Liver (tissue), 9 donors: ENCODE data around the gene MEOX1. TPM values are rescaled to one million over a fixed set of nuclear protein-coding genes. Genes with fewer than 3 reads are reported as not detected.
A peak's percentile ranks its signal among the peaks of the same experiment; 100 is the strongest.

Experiments
- DNase-seq: peaks from one replicate; pipeline ENCODE4 v3.0.0-alpha.2; 2017; ENCODE audit warnings: low spot score
- H3K27ac ChIP-seq, 2 donors: one replicate each; pipeline ENCODE4 v1.7.0; 2013; ENCODE audit warnings: inconsistent platforms in 2 of 2, low read length in 2 of 2, control low read depth in 1 of 2, low read depth in 1 of 2, mild to moderate bottlenecking in 1 of 2
- H3K27me3 ChIP-seq, 4 donors: one replicate each; pipeline versions ENCODE4 v1.6.1 to v1.7.0; 2013; ENCODE audit warnings: low read length in 3 of 4, inconsistent platforms in 1 of 4, mild to moderate bottlenecking in 1 of 4, moderate library complexity in 1 of 4; ENCODE audit not compliant: control insufficient read depth in 4 of 4, insufficient read depth in 4 of 4
- H3K36me3 ChIP-seq, 4 donors: one replicate each; pipeline versions ENCODE4 v1.6.1 to v1.7.0; 2013; ENCODE audit warnings: low read length in 3 of 4, mild to moderate bottlenecking in 3 of 4, low read depth in 1 of 4, moderate library complexity in 1 of 4; ENCODE audit not compliant: control insufficient read depth in 4 of 4, insufficient read depth in 3 of 4
- H3K4me1 ChIP-seq, 4 donors: one replicate each; pipeline versions ENCODE4 v1.6.1 to v1.7.0; 2013; ENCODE audit warnings: low read length in 3 of 4, mild to moderate bottlenecking in 3 of 4, moderate library complexity in 1 of 4; ENCODE audit not compliant: control insufficient read depth in 4 of 4, insufficient read depth in 4 of 4
- H3K4me3 ChIP-seq, 3 donors: one replicate each; pipeline versions ENCODE4 v1.6.1 to v1.7.0; 2013; ENCODE audit warnings: low read length in 3 of 3, control low read depth in 1 of 3, low read depth in 1 of 3, mild to moderate bottlenecking in 1 of 3
- H3K9ac ChIP-seq, 2 donors: one replicate each; pipeline ENCODE4 v1.7.0; 2013; ENCODE audit warnings: low read length in 2 of 2, mild to moderate bottlenecking in 2 of 2, moderate library complexity in 2 of 2, control low read depth in 1 of 2, low read depth in 1 of 2
- H3K9me3 ChIP-seq, 4 donors: one replicate each; pipeline versions ENCODE4 v1.6.1 to v1.7.0; 2013; ENCODE audit warnings: low read length in 3 of 4; ENCODE audit not compliant: control insufficient read depth in 4 of 4
- CTCF ChIP-seq: fragments of 150-350 bp; IDR thresholded peaks from 2 replicates; pipeline ENCODE4 v1.5.1; 2017; ENCODE audit warnings: improper control_type of control experiment, low read depth, low read length; ENCODE audit not compliant: missing input control
- EGR1 ChIP-seq, 2 donors: IDR thresholded peaks; 2 replicates each; pipeline ENCODE4 v1.6.1; 2016 to 2018; ENCODE audit warnings: antibody characterized with exemption in 2 of 2, low read depth in 2 of 2
- FOXA1 ChIP-seq: IDR thresholded peaks from 2 replicates; pipeline ENCODE4 v1.6.1; 2016; ENCODE audit warnings: antibody characterized with exemption
- FOXA2 ChIP-seq: IDR thresholded peaks from 2 replicates; pipeline ENCODE4 v1.6.1; 2016; ENCODE audit warnings: antibody characterized with exemption
- GABPA ChIP-seq, 2 donors: IDR thresholded peaks in 1 of 2; conservative IDR thresholded peaks in 1 of 2; 2 replicates each; pipeline ENCODE4 v1.6.1; 2016; ENCODE audit warnings: antibody characterized with exemption in 2 of 2, mild to moderate bottlenecking in 1 of 2, moderate library complexity in 1 of 2
- HNF4A ChIP-seq, 2 donors: conservative IDR thresholded peaks; 2 replicates each; pipeline ENCODE4 v1.6.1; 2016; ENCODE audit warnings: antibody characterized with exemption in 2 of 2, mild to moderate bottlenecking in 2 of 2
- HNF4G ChIP-seq: IDR thresholded peaks from 2 replicates; pipeline ENCODE4 v1.6.1; 2016; ENCODE audit warnings: antibody characterized with exemption
- JUND ChIP-seq, 2 donors: IDR thresholded peaks; 2 replicates each; pipeline ENCODE4 v1.6.1; 2016; ENCODE audit warnings: antibody characterized with exemption in 2 of 2
- MAX ChIP-seq: IDR thresholded peaks from 2 replicates; pipeline ENCODE4 v1.6.1; 2016; ENCODE audit warnings: antibody characterized with exemption
- NR2F2 ChIP-seq: IDR thresholded peaks from 2 replicates; pipeline ENCODE4 v1.6.1; 2016; ENCODE audit warnings: antibody characterized with exemption
- RAD21 ChIP-seq, 2 donors: IDR thresholded peaks; 2 replicates each; pipeline ENCODE4 v1.6.1; 2016; ENCODE audit warnings: antibody characterized with exemption in 2 of 2, mild to moderate bottlenecking in 2 of 2
- REST ChIP-seq: IDR thresholded peaks from 2 replicates; pipeline ENCODE4 v1.6.1; 2016; ENCODE audit warnings: antibody characterized with exemption, mild to moderate bottlenecking
- RXRA ChIP-seq, 2 donors: IDR thresholded peaks; 2 replicates each; pipeline ENCODE4 v1.6.1; 2017 to 2018; ENCODE audit warnings: antibody characterized with exemption in 2 of 2, mild to moderate bottlenecking in 1 of 2
- SP1 ChIP-seq: IDR thresholded peaks from 2 replicates; pipeline ENCODE4 v1.6.1; 2018; ENCODE audit warnings: antibody characterized with exemption, mild to moderate bottlenecking
- TAF1 ChIP-seq: conservative IDR thresholded peaks from 2 replicates; pipeline ENCODE4 v1.6.1; 2016; ENCODE audit warnings: antibody characterized with exemption, mild to moderate bottlenecking
- YY1 ChIP-seq: IDR thresholded peaks from 2 replicates; pipeline ENCODE4 v1.6.1; 2016; ENCODE audit warnings: antibody characterized with exemption, mild to moderate bottlenecking
- WGBS: extraction: QIAGEN DNeasy Blood & Tissue Kit; methylation state at CpG from one replicate; pipeline ENCODE4 v1.1.7; 2013; 5-methylcytosine and 5-hydroxymethylcytosine counted together
- polyA plus RNA-seq, 2 donors: library from polyadenylated mRNA; stranded (reverse) in 1 of 2; unstranded in 1 of 2; fragments of 200-250 nt in 1 of 2; fragments of >200 nt in 1 of 2; fragmentation: Nextera tagmentation in 1 of 2; extraction: Ambion mirVana in 1 of 2; gene quantifications; one replicate each; pipeline versions ENCODE4 v1.2.1 to v1.2.3, GENCODE V29; 2013 to 2015
- total RNA-seq, 2 donors: library from RNA; depleted of rRNA; stranded (reverse); fragments of >200 nt; gene quantifications; one replicate each; pipeline ENCODE4 v1.2.3, GENCODE V29; 2014
- TF ChIP-seq, protein P1 (sequence below): IDR thresholded peaks from 2 replicates; pipeline ENCODE4 v1.6.1; 2016; ENCODE audit warnings: antibody characterized with exemption
- TF ChIP-seq, protein P2 (sequence below): IDR thresholded peaks from 2 replicates; pipeline ENCODE4 v1.6.1; 2016; ENCODE audit warnings: antibody characterized with exemption
- donor health status: healthy.
- donor health status: healthy.
- donor health status: healthy.
- donor health status: healthy.
- donor health status: healthy.

The MEOX1 gene
- total and polyA plus RNA-seq, 4 donors: 0.05 to 0.33 TPM; not detected in 2

GRCh38 chr17:43673516-43674323 is 12.0 kb upstream of the MEOX1 start:
- no peaks in the 10 kb centered on the region for H3K27me3 ChIP-seq
- H3K9me3 ChIP-seq: no peaks in the 10 kb centered on the region

GRCh38 chr17:43671755-43672519 is 10.2 kb upstream of the MEOX1 start:
- H3K27ac ChIP-seq: no peak overlapping the region
- no peak for TF ChIP-seq FOXA2
- TF ChIP-seq EGR1 (IDR thresholded peaks at IDR 0.05; ENCODE audit: low read depth in 2 of 2): no peak
- TF ChIP-seq SP1: no peak
- no peak for TF ChIP-seq YY1
- no peak for TF ChIP-seq FOXA1
- no peak for TF ChIP-seq RXRA (IDR thresholded peaks at IDR 0.05)
- no peak for TF ChIP-seq TAF1
- no peak for TF ChIP-seq HNF4A (conservative IDR thresholded peaks at IDR 0.05)
- TF ChIP-seq GABPA (IDR thresholded peaks at IDR 0.05 in 1 of 2, conservative IDR thresholded peaks at IDR 0.05 in 1 of 2): no peak
- TF ChIP-seq, protein P1, sequence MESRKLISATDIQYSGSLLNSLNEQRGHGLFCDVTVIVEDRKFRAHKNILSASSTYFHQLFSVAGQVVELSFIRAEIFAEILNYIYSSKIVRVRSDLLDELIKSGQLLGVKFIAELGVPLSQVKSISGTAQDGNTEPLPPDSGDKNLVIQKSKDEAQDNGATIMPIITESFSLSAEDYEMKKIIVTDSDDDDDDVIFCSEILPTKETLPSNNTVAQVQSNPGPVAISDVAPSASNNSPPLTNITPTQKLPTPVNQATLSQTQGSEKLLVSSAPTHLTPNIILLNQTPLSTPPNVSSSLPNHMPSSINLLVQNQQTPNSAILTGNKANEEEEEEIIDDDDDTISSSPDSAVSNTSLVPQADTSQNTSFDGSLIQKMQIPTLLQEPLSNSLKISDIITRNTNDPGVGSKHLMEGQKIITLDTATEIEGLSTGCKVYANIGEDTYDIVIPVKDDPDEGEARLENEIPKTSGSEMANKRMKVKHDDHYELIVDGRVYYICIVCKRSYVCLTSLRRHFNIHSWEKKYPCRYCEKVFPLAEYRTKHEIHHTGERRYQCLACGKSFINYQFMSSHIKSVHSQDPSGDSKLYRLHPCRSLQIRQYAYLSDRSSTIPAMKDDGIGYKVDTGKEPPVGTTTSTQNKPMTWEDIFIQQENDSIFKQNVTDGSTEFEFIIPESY: no peak
- TF ChIP-seq REST: no peak
- no peak for TF ChIP-seq NR2F2
- TF ChIP-seq, protein P2, sequence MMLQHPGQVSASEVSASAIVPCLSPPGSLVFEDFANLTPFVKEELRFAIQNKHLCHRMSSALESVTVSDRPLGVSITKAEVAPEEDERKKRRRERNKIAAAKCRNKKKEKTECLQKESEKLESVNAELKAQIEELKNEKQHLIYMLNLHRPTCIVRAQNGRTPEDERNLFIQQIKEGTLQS: no peak
- TF ChIP-seq CTCF: no peak
- no peak for TF ChIP-seq HNF4G
- no peak for TF ChIP-seq JUND (IDR thresholded peaks at IDR 0.05)
- TF ChIP-seq MAX: no peak

More at GRCh38 chr17:43673516-43674323, 12.0 kb upstream of the MEOX1 start:
- Histone ChIP-seq H3K9ac (no peak overlapping the region), H3K27ac (no peak overlapping the region), H3K4me3 (no peak overlapping the region), H3K4me1 (peaks cover 0 to 13% (median 3%) of the 10 kb centered on the region in 4 donors), H3K36me3 (no peaks in the 10 kb centered on the region)
- peak; percentile 79 for DNase-seq
- 57% methylated on average over 14 of the region's 14 CpGs for whole genome bisulfite sequencing
- TF ChIP-seq RAD21 (IDR thresholded peaks at IDR 0.05) (peak; percentile 92 to 94), CTCF (peak; percentile 89), TAF1 (no peak)

More at GRCh38 chr17:43671755-43672519, 10.2 kb upstream of the MEOX1 start:
- Histone ChIP-seq H3K9ac (no peak overlapping the region), H3K27me3 (no peaks in the 10 kb centered on the region), H3K4me1 (peaks cover 0 to 8% (median 3%) of the 10 kb centered on the region in 4 donors), H3K4me3 (no peak overlapping the region), H3K36me3 (no peaks in the 10 kb centered on the region), H3K9me3 (no peaks in the 10 kb centered on the region)
- 90% methylated on average over 3 of the region's 3 CpGs for WGBS
- DNase-seq: no peak
